Measurements from ENCODE around the gene TMEM14A.

Gene TMEM14A

DNA sequence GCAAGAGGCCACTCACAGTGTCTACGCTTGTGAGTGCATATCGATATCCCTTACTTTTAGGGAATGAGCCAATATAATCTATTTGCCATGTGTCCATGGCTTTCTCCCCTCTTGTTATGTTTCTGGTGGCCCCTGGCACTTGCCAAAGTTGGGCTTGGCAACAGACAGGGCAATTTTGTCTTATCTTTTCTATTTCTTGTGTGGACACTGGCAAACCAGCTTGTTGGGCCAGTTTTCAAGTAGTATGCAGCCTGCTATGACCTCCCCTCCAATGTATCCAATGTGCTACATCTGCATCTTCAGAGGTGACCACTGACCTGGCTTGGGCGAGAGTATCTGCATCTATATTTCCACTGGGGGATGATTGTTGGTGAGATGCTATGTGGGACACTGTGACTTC is 63.2 kb downstream of the TMEM14A start:
- DNase-seq (ENCODE audit: low spot score): no peak

DNA sequence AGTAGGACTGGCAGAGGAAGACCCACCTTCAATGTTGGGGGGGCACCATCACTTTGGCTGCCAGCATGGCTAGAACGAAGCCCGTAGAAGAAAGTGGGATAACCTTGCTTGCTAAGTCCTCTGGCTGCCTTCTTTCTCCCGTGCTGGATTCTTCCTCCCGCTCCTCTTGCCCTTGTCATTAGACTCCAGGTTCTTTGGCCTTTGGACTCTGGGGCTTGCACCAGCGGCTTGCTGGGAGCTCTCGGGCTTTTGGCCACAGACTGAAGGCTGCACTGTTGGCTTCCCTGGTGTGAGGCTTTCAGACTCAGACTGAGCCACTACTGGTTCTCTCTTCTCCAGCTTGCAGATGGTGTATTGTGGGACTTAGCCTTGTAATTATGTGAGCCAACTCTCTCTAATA is 64.2 kb downstream of the TMEM14A start:
- no peak for DNase-seq (ENCODE audit: low spot score)

DNA sequence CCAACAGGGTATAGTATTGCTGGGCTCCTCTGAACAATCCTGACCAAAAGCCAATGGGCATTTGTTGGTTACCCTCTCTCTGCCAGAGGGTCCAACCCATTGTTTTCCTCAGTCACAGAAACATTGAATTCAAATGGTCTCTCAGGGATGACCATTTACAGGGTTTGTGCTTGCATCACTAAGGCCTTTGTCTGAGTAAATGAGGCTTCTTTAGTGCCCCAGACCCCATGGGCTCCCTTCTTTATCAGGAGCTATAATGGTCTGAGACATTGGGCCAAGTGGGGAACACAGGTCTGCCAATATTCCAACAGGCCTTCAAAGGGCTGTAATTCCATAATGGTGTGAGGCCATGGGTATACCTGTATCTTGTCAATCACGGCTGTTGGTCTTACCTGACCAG is 65.2 kb downstream of the TMEM14A start:
- DNase-seq (ENCODE audit: low spot score): no peak

Small RNA genes lying within 50 kb of the gene (small RNA-seq; reads per million reads assigned to genes)
- gene AL109918.2: 0 reads per million in 2 experiments

Data from SK-N-DZ (cell line).